Progenitor cell of endocrine pancreas (in vitro differentiated cells): Measurements from ENCODE around the gene GXYLT1. TPM values are rescaled to one million over a fixed set of nuclear protein-coding genes. Genes with fewer than 3 reads are reported as not detected.

Experiments used
- DNase-seq: peaks from one replicate; pipeline ENCODE4 v3.0.0; 2021; ENCODE audit warnings: low spot score; ENCODE audit not compliant: unreplicated experiment
- H3K27ac Mint-ChIP-seq: 2 replicates; pipeline ENCODE4 v1.8.0; 2021; ENCODE audit warnings: mild to moderate bottlenecking, moderate library complexity, mixed read lengths
- H3K27me3 Mint-ChIP-seq: 2 replicates; pipeline ENCODE4 v1.8.0; 2021; ENCODE audit warnings: mixed read lengths
- H3K36me3 Mint-ChIP-seq: 2 replicates; pipeline ENCODE4 v1.8.0; 2022; ENCODE audit warnings: mixed read lengths; ENCODE audit not compliant: insufficient read depth
- H3K4me1 Mint-ChIP-seq: 2 replicates; pipeline ENCODE4 v1.8.0; 2021; ENCODE audit warnings: low read depth, mixed read lengths
- H3K4me3 Mint-ChIP-seq: 2 replicates; pipeline ENCODE4 v1.8.0; 2021; ENCODE audit warnings: low read depth, mild to moderate bottlenecking, moderate library complexity, mixed read lengths
- H3K9me3 Mint-ChIP-seq: 2 replicates; pipeline ENCODE4 v1.8.0; 2021; ENCODE audit warnings: low read depth, mixed read lengths
- CTCF ChIP-seq: fragments of 200-600 bp; sonication (generic); IDR thresholded peaks from one replicate; pipeline ENCODE4 v1.5.0; 2021; ENCODE audit warnings: antibody characterized with exemption, mild to moderate bottlenecking; ENCODE audit not compliant: unreplicated experiment
- total RNA-seq: library from RNA; stranded (reverse); gene quantifications from 2 replicates; pipeline ENCODE4 v1.2.1, GENCODE V29; 2021

Gene GXYLT1
- total RNA-seq, 1 donor from 2014 or later, result 23.5 TPM

- Mint-ChIP-seq H3K9me3 (no peaks in the 10 kb centered on the region), H3K4me3 (no peak overlapping the region), H3K27me3 (no peaks in the 10 kb centered on the region), H3K36me3 (peaks cover 8% of the 10 kb centered on the region), H3K27ac (no peak overlapping the region), H3K4me1 (peaks cover 4% of the 10 kb centered on the region)
- no peak for TF ChIP-seq CTCF
- DNase-seq, result no peak
These were observed 53.8 kb downstream of the GXYLT1 start for GRCh38 chr12:42090899-42091298.

- H3K4me3 Mint-ChIP-seq, result no peak overlapping the region
- peaks cover 1% of the 10 kb centered on the region for H3K4me1 Mint-ChIP-seq
- peaks cover 3% of the 10 kb centered on the region for H3K9me3 Mint-ChIP-seq
- no peaks in the 10 kb centered on the region for H3K27me3 Mint-ChIP-seq
- no peak for DNase-seq
- peaks cover 10% of the 10 kb centered on the region for H3K36me3 Mint-ChIP-seq
- TF ChIP-seq CTCF, result no peak
- H3K27ac Mint-ChIP-seq, result no peak overlapping the region
These were observed 58.6 kb downstream of the GXYLT1 start for GRCh38 chr12:42086031-42086430.

DNA sequence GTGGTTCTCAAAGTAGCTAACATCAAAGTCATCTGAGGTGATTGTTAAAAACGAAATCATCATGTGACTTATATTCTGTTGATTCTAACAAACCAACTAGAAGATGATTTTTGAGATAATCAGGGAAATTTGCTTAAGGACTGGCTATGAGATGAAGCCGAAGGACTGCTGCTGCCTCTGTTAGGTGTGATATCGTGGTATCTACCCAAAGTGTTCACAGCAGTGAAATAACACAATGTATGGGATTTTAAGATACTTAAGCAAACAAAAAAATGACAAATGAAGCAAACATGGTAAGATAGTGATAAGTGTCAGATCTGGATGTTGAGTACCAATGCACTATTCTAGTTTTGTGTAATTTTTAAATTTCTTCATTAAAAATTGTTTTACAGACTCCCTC lies 59.1 kb downstream of the GXYLT1 start:
- no peak for TF ChIP-seq CTCF
- H3K27me3 Mint-ChIP-seq, result no peaks in the 10 kb centered on the region
- DNase-seq, result no peak
- peaks cover 3% of the 10 kb centered on the region for H3K9me3 Mint-ChIP-seq
- H3K27ac Mint-ChIP-seq, result no peak overlapping the region
- H3K36me3 Mint-ChIP-seq, result peaks cover 10% of the 10 kb centered on the region
- H3K4me1 Mint-ChIP-seq, result no peaks in the 10 kb centered on the region
- no peak overlapping the region for H3K4me3 Mint-ChIP-seq

- H3K9me3 Mint-ChIP-seq, result peaks cover 3% of the 10 kb centered on the region
- H3K36me3 Mint-ChIP-seq, result peaks cover 8% of the 10 kb centered on the region
- H3K27ac Mint-ChIP-seq, result no peak overlapping the region
- no peak for TF ChIP-seq CTCF
- no peaks in the 10 kb centered on the region for H3K4me1 Mint-ChIP-seq
- no peaks in the 10 kb centered on the region for H3K27me3 Mint-ChIP-seq
- H3K4me3 Mint-ChIP-seq, result no peak overlapping the region
- DNase-seq, result no peak
These were observed 60.2 kb downstream of the GXYLT1 start for GRCh38 chr12:42084522-42084921.

GRCh38 chr12:42076976-42077375 lies 67.7 kb downstream of the GXYLT1 start:
- Mint-ChIP-seq H3K4me3 (no peak overlapping the region), H3K27ac (peak overlapping the region; percentile 29), H3K9me3 (peaks cover 22% of the 10 kb centered on the region), H3K36me3 (peaks cover 21% of the 10 kb centered on the region), H3K4me1 (no peaks in the 10 kb centered on the region), H3K27me3 (no peaks in the 10 kb centered on the region)
- no peak for DNase-seq
- TF ChIP-seq CTCF, result no peak
